ENCODE results near the gene PTGER4.
"Not testable (repeated sequence)": the region's sequence is repeated elsewhere in the genome, so short reads cannot be mapped to it uniquely, and the experiment has no call there.

Gene PTGER4

GRCh38 chr5:40679913-40680681, at the start of gene PTGER4:
TSS of gene PTGER4 (plus strand) at chr5:40679915. CDS start at chr5:40680994, 1,079 bp downstream.
- peak within 1 kb of the TSS; percentile 71 for H3K4me3 ChIP-seq (ENCODE audit: low read depth, low read length)
- no peak for TF ChIP-seq CTCF (IDR thresholded peaks at IDR 0.05; ENCODE audit: low read depth, low read length, missing control alignments)
- DNase-seq (ENCODE audit: low read depth): no peak
- in situ Hi-C loops (cut with HindIII; ENCODE audit: low sequenced_read_pairs): loop anchor here (10.0 kb wide), 1 partner anchor 1095 kb away; no protein-coding TSS in a partner anchor

GRCh38 chr5:40630126-40630525, 49.6 kb upstream of the PTGER4 start:
- H3K4me3 ChIP-seq (ENCODE audit: low read depth, low read length): no peak overlapping the region
- DNase-seq (ENCODE audit: low read depth): no peak
- no peak for TF ChIP-seq CTCF (IDR thresholded peaks at IDR 0.05; ENCODE audit: low read depth, low read length, missing control alignments)
- in situ Hi-C loops (cut with HindIII; ENCODE audit: low sequenced_read_pairs): no loop called here

- no peak overlapping the region for H3K4me3 ChIP-seq (ENCODE audit: low read depth, low read length)
- DNase-seq (ENCODE audit: low read depth): no peak
- no peak for TF ChIP-seq CTCF (IDR thresholded peaks at IDR 0.05; ENCODE audit: low read depth, low read length, missing control alignments)
- in situ Hi-C loops (cut with HindIII; ENCODE audit: low sequenced_read_pairs): no loop called here
Observed at GRCh38 chr5:40631236-40631635, 48.5 kb upstream of the PTGER4 start.

GRCh38 chr5:40634154-40634553, 45.6 kb upstream of the PTGER4 start:
- H3K4me3 ChIP-seq (ENCODE audit: low read depth, low read length): no peak overlapping the region
- TF ChIP-seq CTCF (IDR thresholded peaks at IDR 0.05; ENCODE audit: low read depth, low read length, missing control alignments): no peak
- in situ Hi-C loops (cut with HindIII; ENCODE audit: low sequenced_read_pairs): no loop called here
- no peak for DNase-seq (ENCODE audit: low read depth)

- TF ChIP-seq CTCF (IDR thresholded peaks at IDR 0.05; ENCODE audit: low read depth, low read length, missing control alignments): no peak
Observed at GRCh38 chr5:40634593-40634992, 45.1 kb upstream of the PTGER4 start.

GRCh38 chr5:40639531-40639930, 40.2 kb upstream of the PTGER4 start:
- in situ Hi-C loops (cut with HindIII; ENCODE audit: low sequenced_read_pairs): not testable (repeated sequence)

More at GRCh38 chr5:40634593-40634992, 45.1 kb upstream of the PTGER4 start:
- in situ Hi-C loops (cut with HindIII; ENCODE audit: low sequenced_read_pairs): no loop called here
- H3K4me3 ChIP-seq (ENCODE audit: low read depth, low read length): no peak overlapping the region
- DNase-seq (ENCODE audit: low read depth): no peak

GRCh38 chr5:40646266-40646665, 33.4 kb upstream of the PTGER4 start:
- in situ Hi-C loops (cut with HindIII; ENCODE audit: low sequenced_read_pairs): no loop called here
- no peak for TF ChIP-seq CTCF (IDR thresholded peaks at IDR 0.05; ENCODE audit: low read depth, low read length, missing control alignments)
- DNase-seq (ENCODE audit: low read depth): no peak
- H3K4me3 ChIP-seq (ENCODE audit: low read depth, low read length): no peak overlapping the region

More at GRCh38 chr5:40639531-40639930, 40.2 kb upstream of the PTGER4 start:
- H3K4me3 ChIP-seq (ENCODE audit: low read depth, low read length); DNase-seq (ENCODE audit: low read depth): not testable (repeated sequence)

Measured in astrocyte of the cerebellum (primary cell).